SH-SY5Y (cell line): Measurements from ENCODE around the gene MDM2.

Source experiments
- GATA2 ChIP-seq: IDR thresholded peaks from 2 replicates; pipeline ENCODE4 v1.6.1; 2011; ENCODE audit warnings: mild to moderate bottlenecking, low read depth, low read length
- GATA3 ChIP-seq: IDR thresholded peaks from 2 replicates; pipeline ENCODE4 v1.6.1; 2011; ENCODE audit warnings: low read depth, mild to moderate bottlenecking, low read length, moderate library complexity

Gene MDM2

DNA sequence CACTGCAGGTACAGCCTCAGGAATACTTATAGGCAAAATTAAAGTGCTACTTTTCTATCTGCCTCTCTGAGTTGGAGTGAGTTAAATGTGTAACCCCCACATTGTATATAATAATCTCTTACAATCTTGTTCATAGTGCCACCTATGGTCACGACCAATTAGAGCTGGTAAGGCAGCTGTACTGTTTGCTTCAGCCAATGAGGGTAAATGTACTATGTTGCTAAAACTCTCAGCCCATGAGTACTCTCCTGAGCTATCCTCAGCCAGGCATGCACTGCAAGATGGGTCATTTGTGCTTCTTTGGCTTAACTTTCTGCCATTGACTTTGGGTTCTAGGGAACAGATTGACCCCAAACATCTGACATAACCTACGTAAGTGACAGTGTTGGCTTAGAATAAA is 15.0 kb upstream of the MDM2 start:
- TF ChIP-seq GATA2: no peak
- TF ChIP-seq GATA3: no peak

DNA sequence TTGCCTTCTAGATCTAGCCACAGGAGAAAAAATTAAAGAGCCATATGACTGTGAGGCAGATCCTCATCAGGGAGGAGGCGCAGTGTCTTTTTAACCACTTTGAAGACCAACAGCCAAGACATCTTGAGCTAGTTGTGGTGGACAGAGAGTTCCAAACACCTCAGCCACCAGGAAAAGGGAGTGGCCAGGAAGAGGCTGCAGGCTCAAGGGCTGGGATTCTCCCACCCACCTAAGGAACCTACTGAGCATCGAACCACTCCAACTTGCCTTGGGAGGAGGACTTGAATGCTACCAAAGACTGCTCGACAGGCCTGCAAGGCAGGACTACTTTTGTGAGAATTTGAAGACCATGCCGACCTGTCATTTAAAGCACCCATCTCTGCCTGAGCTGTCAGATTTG is 14.5 kb upstream of the MDM2 start:
- TF ChIP-seq GATA3 (no peak), GATA2 (no peak)

DNA sequence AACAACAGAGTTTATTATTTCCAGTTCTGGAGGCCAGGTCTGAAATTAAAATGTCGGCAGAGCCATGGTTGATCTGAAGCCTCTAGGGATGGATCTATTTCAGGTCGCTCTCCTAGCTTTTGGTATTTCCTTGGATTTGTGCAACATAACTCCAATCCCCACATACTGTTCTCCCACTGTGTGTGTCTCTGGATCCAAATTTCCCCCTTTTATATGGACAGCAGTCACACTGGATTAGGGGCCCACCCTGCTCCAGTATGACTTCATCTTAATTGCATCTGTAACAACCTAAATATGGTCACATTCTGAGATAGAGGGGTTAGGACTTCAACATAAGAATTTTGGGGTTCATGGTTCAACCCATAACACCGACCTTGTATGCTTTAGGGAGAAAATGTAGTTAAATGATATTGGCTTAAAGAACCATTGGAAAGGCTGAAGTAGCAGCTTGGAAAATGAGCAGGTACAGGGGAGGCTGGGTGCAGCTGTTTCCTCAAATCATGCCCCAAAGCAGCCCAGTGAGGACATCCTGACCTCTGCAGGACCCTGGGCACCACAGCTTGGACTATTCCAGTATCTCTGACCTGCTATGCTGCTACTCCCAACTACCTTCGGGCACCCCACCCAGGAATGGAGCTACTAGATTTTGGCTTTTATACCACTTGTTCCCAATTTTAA is 13.9 kb upstream of the MDM2 start:
- TF ChIP-seq GATA3 (no peak), GATA2 (no peak)

DNA sequence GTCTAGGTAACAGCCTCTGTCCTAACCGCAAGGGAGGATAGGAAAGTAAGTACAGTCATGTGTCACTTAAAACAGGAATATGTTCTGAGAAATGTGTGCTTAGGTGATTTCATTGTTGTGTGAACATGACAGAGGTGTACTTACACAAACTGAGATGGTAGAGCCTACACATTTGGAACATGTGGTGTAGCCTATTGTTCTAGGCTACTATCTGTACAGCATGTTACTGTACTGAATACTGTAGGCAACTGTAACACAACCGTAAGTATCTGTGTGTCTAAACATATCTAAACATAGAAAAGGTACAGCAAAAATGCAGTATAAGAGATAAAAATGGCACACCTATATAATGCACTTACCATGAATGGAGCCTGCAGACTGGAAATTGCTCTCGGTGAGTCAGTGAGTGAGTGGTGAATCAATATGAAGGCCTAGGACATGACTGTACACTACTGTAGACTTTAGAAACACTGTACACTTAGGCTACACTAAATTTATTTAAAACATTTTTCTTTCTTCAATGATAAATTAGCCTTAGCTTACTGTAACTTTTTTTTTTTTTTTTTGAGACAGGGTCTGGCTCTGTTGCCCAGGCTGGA is 13.2 kb upstream of the MDM2 start:
- TF ChIP-seq GATA2 (no peak), GATA3 (no peak)

DNA sequence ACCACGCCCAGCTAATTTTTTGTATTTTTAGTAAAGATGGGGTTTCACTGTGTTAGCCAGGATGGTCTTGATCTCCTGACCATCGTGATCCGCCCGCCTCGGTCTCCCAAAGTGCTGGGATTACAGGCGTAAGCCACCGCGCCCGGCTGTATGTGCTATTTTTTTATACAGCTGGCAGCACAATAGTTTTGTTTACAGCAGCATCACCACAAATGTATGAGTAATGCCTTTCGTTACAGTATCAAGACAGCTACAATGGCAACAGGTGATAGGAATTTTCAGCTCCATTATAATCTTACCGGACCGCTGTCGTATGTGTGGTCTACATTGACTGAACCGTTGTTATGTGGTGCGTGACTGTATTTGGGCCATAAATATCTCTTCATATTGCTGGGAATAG is 11.6 kb upstream of the MDM2 start:
- no peak for TF ChIP-seq GATA2
- no peak for TF ChIP-seq GATA3

DNA sequence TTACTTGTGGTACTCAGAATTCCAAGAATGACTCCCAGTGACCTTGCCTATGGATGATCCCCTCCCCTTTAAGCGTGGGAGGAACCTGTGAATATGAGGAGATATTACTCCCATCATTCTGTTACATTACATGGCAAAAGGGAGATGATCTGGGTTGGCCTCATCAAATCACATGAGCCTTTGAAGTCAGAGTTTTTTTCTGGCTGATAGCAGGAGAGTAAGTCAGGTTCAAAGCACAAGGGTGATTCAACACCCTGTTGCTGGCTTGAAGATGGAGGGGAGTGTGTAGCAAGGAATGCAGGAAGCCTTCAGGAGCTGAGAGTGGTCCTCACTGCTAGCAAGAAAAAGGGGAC is 9.1 kb upstream of the MDM2 start:
- TF ChIP-seq GATA3 (no peak), GATA2 (no peak)

DNA sequence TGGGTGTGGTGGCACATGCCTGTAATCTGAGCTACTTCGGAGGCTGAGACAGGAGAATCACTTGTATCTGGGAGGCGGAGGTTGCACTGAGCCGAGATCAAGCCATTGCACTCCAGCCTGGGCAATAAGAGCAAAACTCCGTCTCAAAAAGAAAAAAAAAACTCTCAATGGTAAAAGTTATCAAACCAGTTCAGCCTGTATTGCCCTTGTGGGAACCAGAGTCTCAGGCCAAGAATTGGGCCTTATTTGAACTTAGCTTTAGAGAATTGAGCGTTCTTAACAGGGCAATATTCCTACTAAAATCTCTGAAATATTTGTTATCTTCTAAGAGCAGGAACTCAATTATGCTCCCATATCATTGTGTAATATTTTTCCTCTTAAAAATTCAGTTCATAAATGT is 7.7 kb upstream of the MDM2 start:
- no peak for TF ChIP-seq GATA2
- no peak for TF ChIP-seq GATA3

DNA sequence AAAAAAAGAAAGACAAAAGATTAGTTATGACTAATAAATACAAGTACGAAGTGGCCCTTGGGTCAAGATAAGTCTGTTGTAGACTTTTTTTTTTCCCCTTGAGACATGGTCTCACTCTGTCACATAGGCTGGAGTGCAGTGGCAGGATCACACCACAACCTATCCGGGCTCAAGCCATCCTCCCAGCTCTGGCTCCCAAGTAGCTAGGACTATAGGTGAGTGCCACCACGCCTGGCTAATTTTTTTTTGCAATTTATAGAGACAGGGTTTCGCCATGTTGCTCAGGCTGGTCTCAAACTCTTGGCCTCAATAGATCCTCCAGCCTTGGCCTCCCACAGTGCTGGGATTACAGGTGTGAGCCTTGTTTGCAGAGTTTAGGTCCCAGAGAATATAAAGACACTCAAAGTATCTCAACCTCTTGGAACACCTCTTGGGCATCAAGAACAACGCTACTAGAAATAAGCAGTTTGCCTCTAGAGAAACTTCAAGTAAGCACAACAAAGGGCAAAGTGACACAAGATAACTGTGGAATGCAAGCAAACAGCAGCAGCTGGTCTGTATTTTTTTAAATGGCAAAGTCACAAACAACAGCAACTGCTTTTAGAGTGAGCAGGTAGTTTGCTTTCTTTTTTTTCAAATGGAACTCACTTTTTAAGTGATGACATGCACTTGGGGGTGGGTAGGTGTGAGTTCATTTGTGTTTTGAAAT is 3.9 kb upstream of the MDM2 start:
- TF ChIP-seq GATA2 (no peak), GATA3 (no peak)

DNA sequence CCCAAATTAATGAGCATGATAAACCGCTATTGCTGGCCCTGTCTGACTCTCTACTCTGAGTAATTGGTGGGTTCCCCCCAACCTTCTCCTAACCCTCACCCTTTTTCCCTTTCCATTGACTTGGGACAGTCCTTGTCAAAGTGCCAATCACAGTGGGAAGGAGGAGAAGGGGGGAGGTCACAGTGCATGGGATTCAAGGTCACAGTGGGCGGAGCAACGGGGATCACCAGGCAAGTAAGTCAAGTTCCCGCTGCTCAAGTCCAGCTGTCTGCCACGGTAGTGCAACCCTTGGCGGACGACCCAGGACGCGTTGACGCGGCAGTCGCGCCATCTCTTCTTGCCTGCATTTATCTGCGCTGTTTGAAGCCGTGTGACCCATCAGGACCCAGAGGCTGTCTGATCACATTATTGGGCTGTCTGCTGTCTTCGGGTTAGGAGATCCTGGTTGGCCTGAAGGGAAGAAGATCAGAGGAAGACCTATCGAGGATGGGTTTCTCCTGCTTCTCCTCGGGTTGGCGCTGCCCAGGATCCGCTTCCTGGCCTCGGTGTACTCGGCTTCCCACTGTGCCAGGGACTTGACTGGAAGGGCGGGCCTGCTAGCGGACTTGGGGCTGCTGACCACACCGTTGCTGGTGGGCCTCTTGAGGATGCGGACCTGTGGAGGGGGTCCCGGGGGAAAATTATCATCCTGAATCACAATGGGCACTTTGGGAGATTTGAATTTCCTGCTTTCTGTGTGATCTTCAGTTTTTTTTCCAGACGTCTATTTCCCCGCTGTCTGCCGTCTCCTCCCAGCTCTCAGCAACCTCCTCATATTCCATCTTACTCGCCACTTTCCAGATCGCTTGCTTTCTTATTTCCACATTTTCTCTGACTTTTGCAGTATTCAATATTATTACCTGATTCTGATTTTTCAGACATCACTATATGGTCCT is 3.1 kb upstream of the MDM2 start:
- TF ChIP-seq GATA2: no peak
- no peak for TF ChIP-seq GATA3

DNA sequence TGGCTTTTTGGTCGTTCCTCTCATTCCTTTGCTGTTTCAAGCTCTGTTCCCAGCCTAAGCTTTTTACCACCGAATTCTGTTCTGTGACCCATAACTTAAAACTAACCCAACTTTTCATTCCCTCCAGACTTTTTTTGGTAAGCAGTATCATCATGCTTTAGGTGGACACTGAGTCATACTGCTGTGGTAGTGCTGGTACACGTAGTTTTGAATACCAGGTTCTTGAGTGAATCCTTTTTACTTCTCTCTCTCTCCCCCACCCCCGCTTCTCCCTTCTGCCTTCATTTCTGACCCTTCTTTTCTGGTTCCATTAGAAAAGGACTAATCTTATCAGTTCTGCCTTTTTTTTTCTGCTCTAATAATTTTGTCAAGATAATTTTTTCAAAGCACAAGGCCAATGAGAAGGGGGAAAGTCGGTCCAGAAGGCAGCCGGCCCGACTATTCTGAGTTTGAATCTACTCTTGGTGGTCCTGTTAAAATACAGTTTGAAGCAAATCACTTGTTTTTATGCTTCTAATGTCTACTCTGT is 2.3 kb upstream of the MDM2 start:
- no peak for TF ChIP-seq GATA3

DNA sequence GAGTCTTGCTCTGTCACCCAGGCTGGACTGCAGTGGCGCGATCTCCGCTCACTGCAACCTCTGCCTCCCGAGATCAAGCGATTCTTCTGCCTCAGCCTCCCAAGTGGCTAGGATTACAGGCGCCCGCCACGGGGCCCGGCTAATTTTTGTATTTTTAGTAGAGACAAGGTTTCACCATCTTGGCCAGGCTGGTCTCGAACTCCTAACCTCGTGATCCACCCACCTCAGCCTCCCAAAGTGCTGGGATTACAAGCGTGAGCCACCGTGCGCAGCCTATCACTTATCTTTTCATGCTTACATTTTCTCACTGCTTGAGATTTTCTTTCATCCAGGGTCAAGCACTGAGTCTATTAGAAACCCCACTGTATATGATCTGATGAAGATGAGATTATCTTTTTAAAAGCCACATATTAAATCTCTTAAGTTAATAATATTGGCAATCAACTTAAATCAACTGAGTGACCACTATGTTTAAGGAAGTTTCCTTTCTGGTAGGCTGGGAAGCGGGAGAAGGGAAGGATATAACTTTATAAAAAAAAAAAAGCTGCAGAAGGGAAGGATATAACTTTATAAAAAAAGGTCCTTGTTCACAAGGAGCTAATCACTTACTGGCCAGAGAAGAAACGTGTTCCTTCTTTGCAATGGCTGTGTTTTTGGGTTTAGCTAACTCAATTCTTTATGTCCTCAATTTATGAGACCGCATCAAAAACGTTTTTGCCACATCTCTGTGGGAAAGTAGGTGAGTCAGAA is 1.3 kb upstream of the MDM2 start:
- TF ChIP-seq GATA3: no peak
- TF ChIP-seq GATA2: no peak

DNA sequence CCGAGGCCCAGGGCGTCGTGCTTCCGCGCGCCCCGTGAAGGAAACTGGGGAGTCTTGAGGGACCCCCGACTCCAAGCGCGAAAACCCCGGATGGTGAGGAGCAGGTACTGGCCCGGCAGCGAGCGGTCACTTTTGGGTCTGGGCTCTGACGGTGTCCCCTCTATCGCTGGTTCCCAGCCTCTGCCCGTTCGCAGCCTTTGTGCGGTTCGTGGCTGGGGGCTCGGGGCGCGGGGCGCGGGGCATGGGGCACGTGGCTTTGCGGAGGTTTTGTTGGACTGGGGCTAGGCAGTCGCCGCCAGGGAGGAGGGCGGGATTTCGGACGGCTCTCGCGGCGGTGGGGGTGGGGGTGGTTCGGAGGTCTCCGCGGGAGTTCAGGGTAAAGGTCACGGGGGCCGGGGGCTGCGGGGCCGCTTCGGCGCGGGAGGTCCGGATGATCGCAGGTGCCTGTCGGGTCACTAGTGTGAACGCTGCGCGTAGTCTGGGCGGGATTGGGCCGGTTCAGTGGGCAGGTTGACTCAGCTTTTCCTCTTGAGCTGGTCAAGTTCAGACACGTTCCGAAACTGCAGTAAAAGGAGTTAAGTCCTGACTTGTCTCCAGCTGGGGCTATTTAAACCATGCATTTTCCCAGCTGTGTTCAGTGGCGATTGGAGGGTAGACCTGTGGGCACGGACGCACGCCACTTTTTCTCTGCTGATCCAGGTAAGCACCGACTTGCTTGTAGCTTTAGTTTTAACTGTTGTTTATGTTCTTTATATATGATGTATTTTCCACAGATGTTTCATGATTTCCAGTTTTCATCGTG is 612 bp downstream of the MDM2 start:
- no peak for TF ChIP-seq GATA2
- no peak for TF ChIP-seq GATA3
